Keratinocyte (primary cell): ENCODE measurements around the gene OTUD6A. TPM values are rescaled to one million over a fixed set of nuclear protein-coding genes. Genes with fewer than 3 reads are reported as not detected.

ENCODE experiments used
- DNase-seq: peaks from one replicate; pipeline ENCODE4 v3.0.0-alpha.2; 2011; ENCODE audit warnings: low read depth, missing footprints, low spot score
- FAIRE-seq: peaks from 2 replicates; lab custom pipeline; 2011; peaks lifted over from hg19 to GRCh38; lab: Jason Lieb, UNC
- H2AFZ ChIP-seq: 2 replicates; pipeline ENCODE4 v1.6.0; 2012; ENCODE audit warnings: low read length, control low read depth, inconsistent platforms; ENCODE audit not compliant: control insufficient read depth
- H3K27ac ChIP-seq: 2 replicates; pipeline ENCODE4 v1.5.1; 2011; ENCODE audit warnings: low read length; ENCODE audit not compliant: control insufficient read depth, insufficient read depth
- H3K27me3 ChIP-seq: 3 replicates; pipeline ENCODE4 v1.6.0; 2011; ENCODE audit warnings: low read length; ENCODE audit not compliant: control insufficient read depth, insufficient read depth; ENCODE audit errors: extremely low read depth
- H3K36me3 ChIP-seq, 2 experiments: 2 replicates in 1 of 2; 3 replicates in 1 of 2; pipeline ENCODE4 v1.5.1; 2011; ENCODE audit warnings: low read length in 2 of 2, mild to moderate bottlenecking in 1 of 2; ENCODE audit not compliant: control insufficient read depth in 2 of 2, insufficient read depth in 2 of 2; ENCODE audit errors: extremely low read depth in 1 of 2
- H3K4me1 ChIP-seq: 3 replicates; pipeline ENCODE4 v1.5.1; 2011; ENCODE audit warnings: low read length; ENCODE audit not compliant: control insufficient read depth, insufficient read depth; ENCODE audit errors: extremely low read depth
- H3K4me2 ChIP-seq: 3 replicates; pipeline ENCODE4 v1.6.0; 2011; ENCODE audit warnings: low read depth, low read length; ENCODE audit not compliant: control insufficient read depth, insufficient read depth; ENCODE audit errors: extremely low read depth
- H3K4me3 ChIP-seq, 3 experiments: fragments of 200-600 bp in 1 of 3; sonication (generic) in 1 of 3; 2 replicates in 2 of 3; 3 replicates in 1 of 3; pipeline ENCODE4 v1.5.1; 2011 to 2016; ENCODE audit warnings: low read length in 3 of 3, mild to moderate bottlenecking in 3 of 3, control low read depth in 2 of 3, inconsistent platforms in 1 of 3, low read depth in 1 of 3, mixed read lengths in 1 of 3, mixed run types in 1 of 3, moderate library complexity in 1 of 3; ENCODE audit not compliant: control insufficient read depth in 2 of 3, insufficient read depth in 2 of 3; ENCODE audit errors: extremely low read depth in 1 of 3
- H3K79me2 ChIP-seq: 2 replicates; pipeline ENCODE4 v1.6.0; 2012; ENCODE audit warnings: low read length; ENCODE audit not compliant: control insufficient read depth, insufficient read depth
- H3K9ac ChIP-seq: 3 replicates; pipeline ENCODE4 v1.6.0; 2011; ENCODE audit warnings: low read length; ENCODE audit not compliant: control insufficient read depth, insufficient read depth; ENCODE audit errors: extremely low read depth
- H3K9me1 ChIP-seq: 3 replicates; pipeline ENCODE4 v1.6.0; 2011; ENCODE audit warnings: low read length; ENCODE audit not compliant: control insufficient read depth, insufficient read depth; ENCODE audit errors: extremely low read depth
- H3K9me3 ChIP-seq: 2 replicates; pipeline ENCODE4 v1.5.1; 2012; ENCODE audit warnings: low read depth, low read length; ENCODE audit not compliant: control insufficient read depth
- H4K20me1 ChIP-seq: 3 replicates; pipeline ENCODE4 v1.6.0; 2011; ENCODE audit warnings: low read length; ENCODE audit not compliant: control insufficient read depth, insufficient read depth; ENCODE audit errors: extremely low read depth
- EZH2 ChIP-seq: IDR thresholded peaks from one replicate; pipeline ENCODE4 v1.6.1; 2012; ENCODE audit warnings: inconsistent platforms, mild to moderate bottlenecking, low read length, moderate library complexity
- dilution Hi-C: fragments of 300-500 bp; cut with MboI; formaldehyde crosslinking; loops from one replicate; pipeline ENCODE4 v1.7.0; 2020; ENCODE audit warnings: low sequenced_read_pairs; ENCODE audit not compliant: extremely low pct_ligation_motif_present
- polyA plus RNA-seq, 5 experiments: library from polyadenylated mRNA; depleted of rRNA in 3 of 5; stranded (reverse) in 3 of 5; stranded (forward) in 1 of 5; unstranded in 1 of 5; fragments of >200 nt; gene quantifications; 1 replicate in 1 of 5; 2 replicates in 3 of 5; 3 replicates in 1 of 5; pipeline versions ENCODE4 v1.2.1 to v1.2.3, GENCODE V29; 2011 to 2012; ENCODE audit warnings: missing spikeins in 2 of 5, low read depth in 1 of 5, low replicate concordance in 1 of 5
- TF ChIP-seq, protein P1 (sequence below), 3 experiments: IDR thresholded peaks in 1 of 3; conservative IDR thresholded peaks in 1 of 3; optimal IDR thresholded peaks in 1 of 3; 2 replicates in 2 of 3; 3 replicates in 1 of 3; pipeline versions ENCODE3 to v1.5.1; 2011; ENCODE audit warnings: low read length in 3 of 3, mild to moderate bottlenecking in 3 of 3, moderate library complexity in 2 of 3, control low read depth in 1 of 3, inconsistent platforms in 1 of 3; ENCODE audit not compliant: insufficient read depth in 2 of 3; ENCODE audit errors: extremely low read depth in 1 of 3

The OTUD6A gene
- polyA plus RNA-seq, 1 donor (not counting 4 experiments of a cell fraction or from before 2014, with no cell fraction given), result not detected

DNA sequence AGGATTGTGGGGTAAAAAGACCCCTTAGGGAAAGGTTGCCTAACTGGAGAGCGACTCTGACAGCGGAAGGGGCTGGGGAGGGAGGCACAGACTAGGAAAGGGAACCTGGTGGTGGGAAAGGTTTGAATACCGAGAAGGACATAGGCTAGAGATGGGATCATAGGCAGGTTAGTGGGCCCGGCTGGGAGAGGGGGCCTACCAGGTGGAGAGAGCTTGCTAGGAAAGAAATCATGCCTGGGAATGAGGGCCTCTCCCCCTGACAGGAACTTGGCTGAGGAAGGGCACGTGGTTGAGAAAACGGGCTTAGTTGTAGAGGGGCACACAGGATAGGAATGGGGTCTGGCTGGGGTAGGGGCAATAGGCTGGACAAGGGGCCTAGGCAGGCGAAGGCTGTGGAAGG, 4.4 kb downstream of the OTUD6A start:
- H3K4me2 ChIP-seq, result no peak overlapping the region
- no peaks in the 10 kb centered on the region for H3K36me3 ChIP-seq
- H3K79me2 ChIP-seq, result no peaks in the 10 kb centered on the region
- H4K20me1 ChIP-seq, result no peaks in the 10 kb centered on the region
- no peaks in the 10 kb centered on the region for H3K4me1 ChIP-seq
- DNase-seq (no peak), FAIRE-seq (no peak)
- no peak overlapping the region for H3K27ac ChIP-seq
- H3K27me3 ChIP-seq, result no peaks in the 10 kb centered on the region
- no peak overlapping the region for H2AFZ ChIP-seq
- dilution Hi-C loops, result no loop called here
- H3K4me3 ChIP-seq, result no peak overlapping the region
- no peaks in the 10 kb centered on the region for H3K9me1 ChIP-seq
- TF ChIP-seq EZH2, result no peak
- TF ChIP-seq, protein P1, sequence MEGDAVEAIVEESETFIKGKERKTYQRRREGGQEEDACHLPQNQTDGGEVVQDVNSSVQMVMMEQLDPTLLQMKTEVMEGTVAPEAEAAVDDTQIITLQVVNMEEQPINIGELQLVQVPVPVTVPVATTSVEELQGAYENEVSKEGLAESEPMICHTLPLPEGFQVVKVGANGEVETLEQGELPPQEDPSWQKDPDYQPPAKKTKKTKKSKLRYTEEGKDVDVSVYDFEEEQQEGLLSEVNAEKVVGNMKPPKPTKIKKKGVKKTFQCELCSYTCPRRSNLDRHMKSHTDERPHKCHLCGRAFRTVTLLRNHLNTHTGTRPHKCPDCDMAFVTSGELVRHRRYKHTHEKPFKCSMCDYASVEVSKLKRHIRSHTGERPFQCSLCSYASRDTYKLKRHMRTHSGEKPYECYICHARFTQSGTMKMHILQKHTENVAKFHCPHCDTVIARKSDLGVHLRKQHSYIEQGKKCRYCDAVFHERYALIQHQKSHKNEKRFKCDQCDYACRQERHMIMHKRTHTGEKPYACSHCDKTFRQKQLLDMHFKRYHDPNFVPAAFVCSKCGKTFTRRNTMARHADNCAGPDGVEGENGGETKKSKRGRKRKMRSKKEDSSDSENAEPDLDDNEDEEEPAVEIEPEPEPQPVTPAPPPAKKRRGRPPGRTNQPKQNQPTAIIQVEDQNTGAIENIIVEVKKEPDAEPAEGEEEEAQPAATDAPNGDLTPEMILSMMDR (optimal IDR thresholded peaks at IDR 0.05 in 1 of 3, IDR thresholded peaks at IDR 0.05 in 1 of 3, conservative IDR thresholded peaks at IDR 0.05 in 1 of 3; ENCODE audit: extremely low read depth in 1 of 3, insufficient read depth in 2 of 3, low read length in 3 of 3), result no peak
- H3K9me3 ChIP-seq, result no peaks in the 10 kb centered on the region
- H3K9ac ChIP-seq, result no peak overlapping the region

DNA sequence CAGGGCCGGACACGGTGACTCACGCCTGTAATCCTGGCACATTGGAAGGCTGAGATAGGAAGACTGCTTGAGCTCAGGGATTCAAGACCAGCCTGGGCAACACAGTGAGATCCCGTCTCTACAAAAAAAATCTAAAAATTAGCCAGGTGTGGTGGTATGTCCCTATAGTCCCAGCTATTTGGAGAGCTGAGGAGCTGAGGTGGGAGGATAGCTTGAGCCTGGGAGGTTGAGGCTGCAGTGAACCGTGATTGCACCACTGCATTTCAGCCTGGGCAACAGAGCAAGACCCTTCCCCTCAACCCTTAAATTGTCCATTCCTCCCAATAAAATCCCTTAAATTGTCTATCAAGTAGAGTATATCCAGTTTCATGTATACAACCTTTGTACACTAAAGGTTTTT, 17.0 kb downstream of the OTUD6A start:
- Histone ChIP-seq H3K4me2 (no peak overlapping the region), H3K79me2 (no peaks in the 10 kb centered on the region), H3K9me1 (no peaks in the 10 kb centered on the region), H3K27ac (no peak overlapping the region), H3K9ac (no peak overlapping the region), H2AFZ (no peak overlapping the region), H4K20me1 (no peaks in the 10 kb centered on the region), H3K36me3 (no peaks in the 10 kb centered on the region), H3K4me1 (no peaks in the 10 kb centered on the region), H3K27me3 (no peaks in the 10 kb centered on the region), H3K4me3 (no peak overlapping the region), H3K9me3 (no peaks in the 10 kb centered on the region)
- FAIRE-seq, result no peak
- dilution Hi-C loops, result no loop called here
- DNase-seq, result no peak
- no peak for TF ChIP-seq EZH2
- TF ChIP-seq, protein P1 (optimal IDR thresholded peaks at IDR 0.05 in 1 of 3, IDR thresholded peaks at IDR 0.05 in 1 of 3, conservative IDR thresholded peaks at IDR 0.05 in 1 of 3; ENCODE audit: extremely low read depth in 1 of 3, insufficient read depth in 2 of 3, low read length in 3 of 3), result no peak
